GM19438 (cell line): ENCODE data around the gene HDAC3.

Source experiments
- ATAC-seq: cut with Tn5 transposase; IDR thresholded peaks from one replicate; pipeline ENCODE4 v1.9.1; 2021; ENCODE audit warnings: low read depth; ENCODE audit not compliant: unreplicated experiment

HDAC3 gene

DNA sequence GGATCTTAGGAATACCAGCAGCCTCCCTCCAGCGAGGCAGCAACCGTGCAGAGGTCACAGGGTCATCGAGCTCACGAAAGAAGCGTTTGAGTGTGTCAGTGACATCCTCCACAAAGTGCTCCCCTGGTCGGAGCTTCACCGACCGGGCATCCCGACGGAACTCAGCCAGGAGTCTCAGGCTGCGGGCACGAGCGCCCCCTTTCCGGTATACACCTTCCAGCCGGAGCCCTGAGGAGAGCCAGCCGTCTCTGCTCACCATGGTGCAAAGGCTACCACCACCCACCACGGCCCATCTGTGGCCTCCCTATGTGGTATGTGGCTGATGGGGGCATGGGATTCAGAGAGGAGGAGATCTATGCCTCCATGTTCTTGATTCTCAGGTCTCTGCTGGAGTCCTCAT lies 25.4 kb upstream of the HDAC3 start:
- ATAC-seq, result no peak

DNA sequence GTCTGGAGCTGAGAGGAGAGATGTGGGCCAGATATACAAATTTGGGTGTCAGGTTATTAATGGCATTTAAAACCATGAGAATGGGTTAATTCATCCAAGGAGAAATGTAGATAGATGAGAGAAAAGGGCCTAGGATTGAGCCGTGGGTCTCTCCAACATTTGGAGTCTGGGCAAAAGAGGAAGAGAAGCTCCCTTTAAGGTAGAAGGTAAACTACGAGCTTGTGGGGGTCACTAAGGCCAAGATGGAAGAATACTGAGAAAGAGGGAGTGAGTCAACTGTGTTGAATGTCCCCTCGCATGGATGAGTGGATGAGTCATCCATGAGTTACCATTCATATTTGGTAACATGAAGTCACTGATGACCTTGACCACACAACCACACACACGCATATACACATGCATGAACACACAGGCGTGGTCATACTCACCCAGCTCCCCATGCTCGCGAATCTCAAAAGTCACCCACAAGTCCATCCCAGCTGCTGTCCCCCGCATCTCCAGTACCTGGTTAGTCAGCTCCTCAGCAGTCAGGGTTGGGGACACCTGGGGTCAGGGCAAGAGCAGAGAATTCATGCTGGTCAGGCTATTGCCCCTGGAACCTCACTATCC lies 21.4 kb upstream of the HDAC3 start:
- ATAC-seq, result no peak

DNA sequence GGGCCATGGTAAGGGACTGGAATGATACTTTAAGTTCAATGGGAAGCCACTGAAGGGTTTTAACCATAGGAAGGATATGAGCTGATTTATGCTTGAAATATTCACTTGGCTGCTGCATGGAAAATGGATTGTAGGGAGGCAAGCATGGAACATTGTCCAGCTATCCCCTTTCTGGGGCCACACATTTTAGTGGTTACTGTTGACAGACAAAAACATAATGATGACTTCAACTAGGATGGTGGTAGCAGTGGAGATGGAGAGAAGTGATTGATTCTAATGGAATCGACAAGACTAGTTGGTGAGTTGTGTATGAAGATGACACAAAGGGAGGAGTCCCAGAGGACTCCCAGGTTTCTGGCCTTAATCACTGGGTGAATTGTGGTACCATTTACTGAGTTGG lies 20.8 kb upstream of the HDAC3 start:
- ATAC-seq, result no peak

DNA sequence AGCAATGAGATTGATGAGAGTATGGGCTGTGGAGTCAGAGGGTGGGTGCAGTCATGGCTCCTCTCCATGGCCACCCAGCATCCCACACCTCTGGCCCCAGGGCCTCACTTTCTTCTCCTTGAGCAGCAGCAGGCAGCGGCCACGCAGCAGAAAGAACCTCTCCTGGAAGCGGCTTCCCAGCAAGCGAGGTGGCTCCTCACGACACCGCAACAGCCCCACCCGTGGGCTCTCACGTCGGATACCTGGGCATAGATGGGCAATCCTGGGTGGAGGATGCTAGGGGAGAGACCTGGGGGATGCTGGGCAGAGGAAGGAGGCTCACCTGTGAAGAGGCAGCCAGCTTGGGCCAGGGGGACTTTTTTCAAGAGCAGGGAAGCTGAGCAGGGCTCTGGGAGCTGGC lies 19.7 kb upstream of the HDAC3 start:
- no peak for ATAC-seq

DNA sequence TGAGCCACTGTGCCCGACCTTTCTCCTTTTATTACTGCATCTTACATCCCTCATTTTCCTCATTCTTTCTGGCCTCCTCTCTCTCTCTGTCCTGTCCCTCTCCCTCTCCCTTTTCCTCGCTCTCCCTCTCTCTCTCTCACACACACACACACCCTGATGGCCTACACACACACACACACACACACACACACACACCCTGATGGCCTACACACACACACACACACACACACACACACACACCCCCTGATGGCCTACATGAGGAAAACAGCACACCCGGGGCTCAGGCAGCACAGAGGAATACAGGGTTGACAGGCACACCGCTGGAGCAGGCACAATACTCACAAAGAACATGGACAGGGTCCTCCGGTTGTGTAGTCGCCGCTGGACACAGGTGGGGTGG lies 18.4 kb upstream of the HDAC3 start:
- ATAC-seq, result no peak

DNA sequence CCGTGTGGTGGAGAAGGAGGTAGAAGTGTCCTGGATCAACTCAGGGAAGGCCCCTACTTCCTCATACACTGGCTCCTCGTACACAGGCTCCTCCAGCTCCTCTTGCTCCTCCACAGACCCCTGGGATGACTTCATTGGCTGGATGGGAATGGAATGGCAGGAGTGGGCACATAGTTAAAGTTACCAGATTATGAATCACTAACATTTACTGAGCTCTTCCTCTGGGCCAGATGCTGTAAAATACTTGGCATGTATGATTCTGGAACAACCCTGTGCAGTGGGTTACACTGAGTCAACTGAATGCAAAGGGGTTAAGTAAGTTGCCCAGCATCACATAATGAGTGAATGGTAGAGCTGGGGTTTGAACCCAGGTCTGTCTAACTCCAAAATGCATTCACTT lies 17.6 kb upstream of the HDAC3 start:
- ATAC-seq, result no peak

DNA sequence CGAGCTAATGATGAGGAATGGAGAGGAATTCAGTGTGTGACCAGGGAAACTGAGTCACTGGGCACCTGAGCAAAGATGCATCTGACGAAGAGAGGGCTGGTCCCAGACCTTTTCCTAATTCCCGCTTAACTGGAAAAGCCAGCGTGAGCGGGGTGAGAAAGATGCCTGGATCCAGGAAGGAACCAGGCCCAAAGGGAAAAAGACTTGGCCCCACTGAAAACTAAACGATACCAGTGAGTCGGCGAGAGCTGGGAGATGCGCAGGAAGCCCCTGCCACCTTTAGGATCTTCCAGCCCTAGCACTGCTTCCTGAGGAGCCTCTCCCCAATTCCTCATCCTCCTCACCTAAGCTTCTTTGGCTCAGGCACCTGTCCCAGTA lies 15.1 kb upstream of the HDAC3 start:
- ATAC-seq, result no peak

DNA sequence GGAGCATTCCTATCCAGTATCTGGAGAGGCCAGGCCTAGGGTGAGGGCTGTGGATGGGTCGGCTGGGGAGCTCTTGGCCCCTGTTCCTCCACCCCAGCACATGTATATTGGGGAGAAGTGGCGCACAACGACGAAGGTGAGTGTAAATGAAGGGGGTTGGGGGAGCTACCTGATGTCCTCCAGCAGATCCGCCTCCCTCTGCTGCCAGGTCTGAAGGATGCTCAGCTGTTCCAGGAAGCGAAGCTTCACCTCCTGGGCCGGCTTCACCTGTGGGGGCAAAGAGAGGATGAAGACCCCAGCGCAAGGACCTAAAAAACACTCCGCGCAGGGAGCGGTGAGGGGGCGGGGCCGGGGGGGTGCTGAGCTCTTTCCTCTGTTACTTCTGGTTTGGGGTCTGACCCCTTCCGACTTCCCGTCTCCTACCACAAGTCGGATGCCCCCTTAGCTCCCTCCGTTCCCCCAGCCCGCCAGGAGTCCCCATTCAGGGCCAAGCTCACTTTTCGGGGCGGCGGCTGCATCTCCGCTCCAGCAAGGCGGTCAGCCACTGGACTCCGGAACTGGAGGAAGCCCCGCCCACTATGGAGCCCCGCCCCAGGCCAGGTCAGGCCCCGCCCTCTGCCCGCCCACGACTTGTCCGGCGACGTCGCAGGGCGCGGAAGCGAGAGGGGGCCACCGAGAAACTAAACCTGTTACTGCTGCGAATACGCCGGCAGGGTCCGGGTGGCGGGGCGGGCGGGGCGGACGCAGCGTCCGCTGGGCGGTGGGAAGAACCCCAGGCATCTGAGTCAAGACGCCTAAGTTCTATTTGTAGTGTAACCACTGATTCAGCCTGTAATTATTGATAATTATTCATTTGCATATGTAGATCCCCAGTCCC lies 14.4 kb upstream of the HDAC3 start, which contains the start of gene FCHSD1:
TSS of gene FCHSD1 (minus strand) at position 568 of the 877 bp plus-strand sequence. CDS start at position 518, 50 bp downstream.
- peak; percentile 94 for ATAC-seq

DNA sequence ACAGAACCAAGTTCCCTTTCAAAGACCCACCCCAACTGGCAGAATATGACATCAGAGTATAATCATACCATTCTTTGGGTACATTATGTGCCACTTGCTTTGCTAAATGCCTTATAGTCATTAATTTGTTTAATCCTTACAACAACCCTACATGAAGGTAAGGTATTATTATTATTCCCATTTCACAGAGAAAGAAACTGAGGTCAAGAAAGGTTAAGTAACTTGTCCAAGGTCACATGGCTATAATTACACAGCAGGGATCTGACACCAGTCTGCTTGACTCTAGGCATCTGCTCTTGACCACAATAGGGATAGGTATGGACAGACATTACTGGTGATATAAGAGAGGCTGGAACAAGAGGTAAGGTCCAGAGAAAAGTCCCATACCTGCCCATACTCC lies 13.3 kb upstream of the HDAC3 start:
- ATAC-seq, result no peak

DNA sequence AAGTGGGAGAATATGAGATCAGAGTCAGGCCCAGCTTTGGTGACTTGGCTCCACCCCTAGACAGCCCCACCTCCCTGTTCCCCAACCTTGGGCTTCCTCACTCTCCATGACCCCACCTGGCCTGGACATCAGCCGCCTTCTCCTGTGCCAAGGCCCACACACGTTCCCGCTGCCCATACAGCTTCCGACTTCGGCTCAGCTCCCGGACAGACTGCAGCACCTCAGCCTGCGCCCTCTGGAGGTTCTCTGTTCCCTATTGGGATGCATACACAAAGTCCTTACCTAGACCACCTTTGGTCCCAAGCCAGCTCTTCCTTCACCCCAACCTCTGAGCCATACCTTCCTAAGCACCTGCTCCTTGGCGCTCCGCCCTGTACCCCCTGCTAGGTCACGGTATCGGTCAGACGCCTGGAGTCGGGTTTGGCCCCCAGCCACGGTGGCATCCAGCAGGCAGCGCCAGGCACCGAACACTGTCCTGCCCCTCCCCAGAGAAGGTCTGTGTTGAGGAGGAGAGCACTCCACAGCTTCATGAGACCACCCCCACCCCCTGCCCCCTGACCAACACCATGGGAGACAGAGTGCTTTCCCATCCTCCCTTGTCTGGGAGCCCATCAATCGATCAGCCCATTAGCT lies 12.5 kb upstream of the HDAC3 start:
- no peak for ATAC-seq

DNA sequence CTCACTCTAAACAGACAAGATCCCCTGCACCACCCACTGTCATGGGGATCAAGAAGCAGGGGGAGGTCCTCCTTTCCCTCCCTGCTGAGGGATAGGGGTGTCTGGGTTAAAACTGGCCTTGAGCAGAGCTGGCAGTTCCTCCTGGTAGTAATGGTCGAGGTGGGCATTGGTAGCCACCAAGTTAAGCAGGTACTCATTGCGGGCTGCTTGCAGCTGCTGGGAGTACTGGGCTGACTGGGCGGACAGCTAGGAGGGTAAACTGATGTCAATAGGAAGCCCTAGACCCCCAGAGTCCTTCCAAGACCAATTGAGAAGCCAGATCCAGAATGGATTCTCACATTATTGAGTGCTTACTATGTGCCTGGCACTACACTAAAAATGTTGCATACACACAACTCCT lies 11.2 kb upstream of the HDAC3 start:
- no peak for ATAC-seq

DNA sequence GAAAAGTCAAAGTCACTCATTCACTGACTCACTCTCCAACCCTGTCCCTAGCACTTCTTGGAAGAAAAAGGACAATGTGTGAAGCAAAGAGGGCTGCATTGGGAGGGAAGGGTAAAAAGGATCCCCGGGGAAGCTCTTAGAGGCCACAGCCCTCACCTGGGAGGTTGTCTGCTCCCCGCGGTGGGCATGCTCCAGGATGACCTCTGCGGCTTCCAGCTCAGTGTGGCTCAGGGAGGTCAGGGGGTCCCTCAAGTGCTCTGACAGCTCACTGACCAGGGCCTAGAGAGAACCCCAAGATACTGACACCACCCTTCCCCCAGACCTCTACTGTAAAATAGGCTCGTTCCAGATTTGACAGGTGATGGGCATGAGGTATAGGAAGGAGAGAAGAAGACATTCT lies 10.6 kb upstream of the HDAC3 start:
- ATAC-seq, result no peak

DNA sequence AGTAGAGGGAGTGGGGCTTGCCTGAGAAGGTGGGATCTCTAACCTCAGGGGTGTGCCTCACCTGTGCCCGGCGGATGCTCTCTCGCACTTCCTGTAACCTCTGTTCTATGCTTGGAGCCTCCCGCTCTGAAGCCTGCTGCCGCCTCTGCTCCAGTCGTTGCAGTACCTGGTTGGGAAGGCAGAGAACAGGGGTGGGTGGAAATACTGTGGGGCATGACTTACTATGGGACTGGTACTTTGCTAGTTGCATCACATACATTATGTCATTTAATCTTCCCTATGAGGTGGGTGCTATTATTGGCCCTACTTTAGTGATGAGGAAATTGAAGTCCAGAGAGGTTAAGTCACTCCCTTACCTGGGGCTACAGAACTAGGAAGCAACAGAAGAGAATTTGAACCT lies 9.4 kb upstream of the HDAC3 start:
- ATAC-seq, result no peak

DNA sequence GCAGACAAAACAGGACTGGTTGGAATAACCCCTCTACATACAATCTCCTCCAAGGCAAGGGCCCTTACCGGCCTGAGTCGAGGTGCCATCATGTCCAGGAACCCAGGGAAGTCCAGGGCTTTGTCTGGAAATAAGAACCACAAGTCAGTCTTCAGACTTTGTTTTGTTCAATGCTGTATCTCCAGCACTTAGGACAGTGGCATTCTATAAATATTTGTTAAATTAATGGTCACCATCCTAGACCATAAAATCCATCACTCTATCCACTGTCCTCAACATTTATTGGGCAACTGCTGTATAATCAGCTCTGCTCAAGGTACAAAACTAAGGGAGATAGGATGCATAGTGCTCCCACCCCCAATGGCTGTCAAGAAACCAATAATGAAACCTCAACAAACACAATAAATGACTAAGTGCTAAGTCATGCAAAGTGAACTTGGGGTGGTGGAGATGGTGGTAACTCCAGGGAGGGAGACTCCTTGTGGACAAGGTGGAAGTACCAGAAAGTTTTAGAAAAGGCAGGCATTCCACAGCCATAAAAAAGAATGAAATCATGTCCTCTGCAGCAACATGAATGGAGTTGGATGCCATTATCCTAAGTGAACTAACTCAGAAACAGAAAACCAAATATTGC lies 5.1 kb upstream of the HDAC3 start:
- no peak for ATAC-seq

DNA sequence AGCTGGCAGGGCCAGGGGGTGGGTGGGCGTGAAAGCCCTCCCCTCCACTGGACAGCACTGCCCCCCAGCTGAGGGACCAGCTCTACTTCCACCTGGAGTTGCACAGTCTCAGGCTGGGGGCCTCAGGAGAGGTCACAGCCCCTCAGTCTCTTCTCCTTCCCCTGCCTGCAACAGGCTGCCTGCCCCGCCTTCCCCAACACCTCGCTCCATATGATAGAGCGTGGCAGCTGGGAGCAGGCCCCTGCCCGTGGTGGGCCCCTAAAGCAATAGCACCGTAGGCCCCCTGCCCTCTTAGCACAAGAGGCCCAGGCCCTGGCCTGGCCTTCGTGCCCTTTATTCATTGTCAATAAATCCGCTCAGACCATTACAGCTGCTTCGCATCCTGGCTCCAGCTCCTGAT lies 4.0 kb upstream of the HDAC3 start:
- no peak for ATAC-seq

DNA sequence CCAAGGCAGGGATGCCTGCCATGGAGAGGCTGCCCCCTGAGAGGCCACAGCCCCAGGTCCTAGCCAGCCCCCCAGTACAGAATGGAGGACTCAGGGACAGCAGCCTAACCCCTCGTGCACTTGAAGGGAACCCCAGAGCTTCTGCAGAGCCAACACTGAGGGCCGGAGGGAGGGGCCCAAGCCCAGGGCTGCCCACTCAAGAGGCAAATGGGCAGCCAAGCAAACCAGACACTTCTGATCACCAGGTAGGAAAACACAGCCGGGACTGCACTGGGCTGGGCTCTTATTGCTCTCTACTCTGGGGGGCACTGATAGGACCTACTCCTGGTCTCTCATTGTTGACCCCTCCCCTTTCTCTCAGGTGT lies 3.4 kb upstream of the HDAC3 start:
- no peak for ATAC-seq

DNA sequence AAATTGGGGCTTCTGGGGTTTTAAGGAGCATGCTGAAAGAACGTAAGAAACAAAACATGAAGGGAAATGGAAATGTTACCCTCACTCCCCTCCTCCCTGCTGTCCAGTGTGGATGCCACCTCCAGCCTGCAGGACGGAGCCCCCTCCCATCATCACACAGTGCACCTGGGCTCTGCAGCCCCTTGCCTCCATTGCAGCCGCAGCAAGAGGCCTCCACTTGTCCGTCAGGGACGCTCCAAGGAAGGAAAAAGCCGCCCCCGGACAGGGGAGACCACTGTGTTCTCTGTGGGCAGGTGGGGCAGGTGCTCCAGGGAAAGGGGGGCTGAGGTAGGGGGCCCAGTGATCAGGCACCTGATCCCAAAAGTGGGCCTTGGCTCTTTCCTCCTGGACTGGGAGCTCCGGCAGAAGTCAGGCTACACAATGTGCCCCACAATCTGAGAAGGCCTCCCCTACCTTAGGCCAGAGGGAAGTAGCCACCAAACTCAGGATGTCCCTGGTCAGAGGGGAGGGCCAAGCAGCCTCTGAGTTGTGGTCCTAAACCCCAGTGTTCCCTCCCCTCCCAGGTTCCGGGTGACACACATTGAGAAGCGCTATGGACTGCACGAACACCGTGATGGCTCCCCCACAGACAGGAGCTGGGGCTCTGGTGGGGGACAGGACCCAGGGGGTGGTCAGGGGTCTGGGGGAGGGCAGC lies 2.9 kb upstream of the HDAC3 start:
- no peak for ATAC-seq

DNA sequence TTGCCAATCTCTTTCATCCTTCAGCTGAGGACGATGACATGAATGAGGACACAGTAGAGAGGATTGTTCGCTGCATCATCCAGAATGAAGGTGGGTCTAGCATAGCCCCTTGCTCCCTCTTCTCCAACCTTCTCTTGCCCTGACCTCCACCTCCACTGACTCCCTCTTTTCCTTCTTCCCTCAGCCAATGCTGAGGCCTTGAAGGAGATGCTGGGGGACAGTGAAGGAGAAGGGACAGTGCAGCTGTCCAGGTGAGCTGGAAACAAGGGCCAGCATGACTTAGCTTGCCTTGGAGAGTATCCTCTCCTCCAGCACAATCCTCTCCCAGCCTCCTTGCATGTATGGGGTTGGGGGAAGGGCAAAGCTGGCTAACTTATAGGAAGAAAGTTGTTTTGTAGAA lies 2.1 kb upstream of the HDAC3 start:
- ATAC-seq, result no peak

DNA sequence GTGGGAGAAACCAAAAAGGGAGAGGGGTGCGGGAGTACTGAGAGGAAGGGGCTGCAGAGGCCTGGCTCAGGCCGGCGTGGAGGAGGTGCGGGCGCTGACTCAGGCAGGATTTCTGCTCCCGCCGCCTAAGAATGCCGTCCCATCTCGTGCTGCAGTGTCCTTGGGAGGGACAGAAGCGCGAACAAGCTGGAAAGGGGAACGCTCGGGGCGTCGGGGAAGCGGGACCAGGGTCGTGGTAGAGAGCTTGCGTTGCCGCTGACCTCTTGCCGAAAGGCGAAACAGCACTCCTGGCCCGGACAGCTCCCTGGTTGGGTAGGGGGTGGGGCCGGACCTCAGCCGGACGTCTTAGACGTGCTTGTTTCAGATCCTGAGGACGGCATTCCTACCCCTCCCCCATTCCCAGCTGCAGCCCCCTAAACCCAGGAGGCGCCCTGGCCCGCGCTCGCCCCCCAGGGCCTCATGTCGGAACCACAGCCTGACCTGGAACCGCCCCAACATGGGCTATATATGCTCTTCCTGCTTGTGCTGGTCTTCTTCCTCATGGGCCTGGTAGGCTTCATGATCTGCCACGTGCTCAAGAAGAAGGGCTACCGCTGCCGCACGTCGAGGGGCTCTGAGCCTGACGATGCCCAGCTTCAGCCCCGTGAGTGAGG lies 1.2 kb upstream of the HDAC3 start:
- ATAC-seq, result peak; percentile 32

DNA sequence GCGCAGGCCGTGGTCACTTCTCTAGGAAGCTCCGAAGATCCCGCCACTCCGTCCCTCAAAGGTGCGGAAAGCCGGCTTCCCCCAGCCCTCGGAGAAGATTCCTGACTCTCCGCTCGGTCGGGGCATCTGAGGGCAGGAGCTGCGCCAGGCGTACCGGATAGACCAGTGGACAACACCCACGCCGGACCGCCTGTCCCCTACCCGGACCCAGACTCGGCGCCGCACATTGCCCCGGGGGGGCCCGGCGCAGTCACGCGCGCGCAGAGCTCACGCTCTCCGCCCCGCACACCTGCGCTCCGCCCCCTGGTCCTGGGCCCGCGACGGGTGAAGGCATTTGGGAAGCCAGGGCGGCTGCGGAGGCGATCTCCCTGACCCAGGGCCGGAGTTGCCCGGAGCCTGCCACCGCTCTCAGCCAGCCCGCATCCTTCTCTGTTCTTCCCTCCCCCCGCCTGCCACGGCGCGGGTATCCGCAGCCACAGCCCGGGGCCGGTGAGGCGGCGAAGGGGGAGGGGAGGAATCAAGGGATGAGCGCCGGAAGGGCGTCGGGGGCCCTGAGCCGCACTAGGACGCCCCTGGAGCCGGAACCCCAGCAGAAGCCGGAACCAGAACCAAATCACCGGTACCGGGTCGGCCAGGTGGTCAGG lies 596 bp upstream of the HDAC3 start:
- ATAC-seq, result peak; percentile 27
